ENCODE results near the gene HNF4A.

- TF ChIP-seq CTCF (IDR thresholded peaks at IDR 0.05) (no peak), POLR2A (IDR thresholded peaks at IDR 0.05) (no peak)
Observed at GRCh38 chr20:44335675-44336074, 19.8 kb upstream of the HNF4A start.

All from ovary (tissue), 3 donors.